Central memory CD8-positive, alpha-beta T cell (primary cell): Measurements from ENCODE around the gene SUMF1.

Source experiments
- ATAC-seq: fragments of 150-1000 bp; cut with Tn5 transposase; replicated peaks from 2 replicates; pipeline ENCODE4 v1.10.0; 2022; ENCODE audit warnings: mild to moderate bottlenecking, moderate FRiP score, moderate number of reproducible peaks; ENCODE audit not compliant: poor library complexity, severe bottlenecking; ENCODE audit errors: extremely low read depth
- DNase-seq, 2 donors: peaks; one replicate each; pipeline ENCODE4 v3.0.0; 2021; ENCODE audit warnings: low spot score in 2 of 2
- H3K27ac Mint-ChIP-seq: one replicate; pipeline ENCODE4 v1.8.0; 2022; ENCODE audit warnings: low read depth, mild to moderate bottlenecking, moderate library complexity, mixed read lengths
- H3K27me3 Mint-ChIP-seq: one replicate; pipeline ENCODE4 v1.8.0; 2022; ENCODE audit warnings: mixed read lengths
- H3K36me3 Mint-ChIP-seq: one replicate; pipeline ENCODE4 v1.8.0; 2022; ENCODE audit warnings: mild to moderate bottlenecking, moderate library complexity, mixed read lengths; ENCODE audit not compliant: insufficient read depth
- H3K4me1 Mint-ChIP-seq: one replicate; pipeline ENCODE4 v1.8.0; 2022; ENCODE audit warnings: mixed read lengths
- H3K4me3 Mint-ChIP-seq: one replicate; pipeline ENCODE4 v1.8.0; 2022; ENCODE audit warnings: mild to moderate bottlenecking, moderate library complexity, mixed read lengths
- H3K9me3 Mint-ChIP-seq: one replicate; pipeline ENCODE4 v1.8.0; 2022; ENCODE audit warnings: mixed read lengths

SUMF1 gene

GRCh38 chr3:4375911-4376310, 91.2 kb downstream of the SUMF1 start:
- H3K4me1 Mint-ChIP-seq: no peaks in the 10 kb centered on the region
- peaks cover 4% of the 10 kb centered on the region for H3K9me3 Mint-ChIP-seq
- H3K27ac Mint-ChIP-seq: no peak overlapping the region
- DNase-seq (no peak), ATAC-seq (no peak)
- no peak overlapping the region for H3K4me3 Mint-ChIP-seq
- no peaks in the 10 kb centered on the region for H3K27me3 Mint-ChIP-seq
- H3K36me3 Mint-ChIP-seq: peaks cover 13% of the 10 kb centered on the region

GRCh38 chr3:4373669-4374068, 93.4 kb downstream of the SUMF1 start:
- Mint-ChIP-seq H3K27ac (no peak overlapping the region), H3K4me3 (no peak overlapping the region), H3K27me3 (no peaks in the 10 kb centered on the region), H3K36me3 (peaks cover 13% of the 10 kb centered on the region), H3K4me1 (no peaks in the 10 kb centered on the region), H3K9me3 (peaks cover 4% of the 10 kb centered on the region)
- no peak for DNase-seq
- ATAC-seq: no peak

DNA sequence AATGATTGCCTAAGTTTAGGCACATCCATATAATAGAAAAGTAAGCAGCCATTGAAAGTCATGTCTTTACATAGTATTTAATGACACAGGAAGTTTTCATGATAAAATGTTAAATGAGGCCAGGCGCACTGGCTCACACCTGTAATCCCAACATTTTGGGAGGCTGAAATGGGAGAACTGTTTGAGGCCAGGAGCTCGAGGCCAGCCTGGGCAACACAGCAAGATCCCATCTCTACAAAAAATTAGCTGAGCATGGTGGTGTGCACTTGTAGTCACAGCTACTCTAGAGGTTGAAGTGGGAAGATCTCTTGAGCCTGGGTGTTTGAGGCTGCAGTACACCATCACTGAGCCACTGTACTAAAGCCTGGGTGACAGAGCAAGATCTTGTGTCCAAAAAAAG, 104.5 kb downstream of the SUMF1 start:
- no peak for DNase-seq
- Mint-ChIP-seq H3K9me3 (no peaks in the 10 kb centered on the region), H3K27me3 (no peaks in the 10 kb centered on the region), H3K4me3 (no peak overlapping the region), H3K4me1 (no peaks in the 10 kb centered on the region), H3K36me3 (peaks cover 3% of the 10 kb centered on the region), H3K27ac (no peak overlapping the region)
- ATAC-seq: no peak

DNA sequence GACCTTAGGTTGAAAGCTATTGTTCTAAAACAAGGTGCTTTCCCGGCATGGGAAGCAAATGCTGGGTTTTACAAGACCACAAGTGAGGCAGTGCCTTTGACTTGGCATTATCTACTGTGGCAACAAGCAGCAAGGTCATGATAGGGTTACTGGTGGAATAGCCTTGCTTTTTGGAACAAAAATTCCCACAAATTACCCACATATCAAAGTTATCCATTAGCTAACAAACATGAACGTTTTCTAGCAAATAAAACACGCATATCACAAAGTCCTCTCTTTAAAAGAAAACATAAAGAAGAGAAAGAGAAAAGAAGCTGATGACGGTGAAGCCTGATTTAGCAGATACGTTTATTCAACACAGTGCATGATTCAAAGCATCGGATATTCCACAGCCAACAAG, 106.3 kb downstream of the SUMF1 start:
- Mint-ChIP-seq H3K9me3 (no peaks in the 10 kb centered on the region), H3K4me1 (no peaks in the 10 kb centered on the region), H3K4me3 (no peak overlapping the region), H3K27me3 (no peaks in the 10 kb centered on the region), H3K27ac (no peak overlapping the region), H3K36me3 (peaks cover 3% of the 10 kb centered on the region)
- no peak for ATAC-seq
- DNase-seq: no peak

DNA sequence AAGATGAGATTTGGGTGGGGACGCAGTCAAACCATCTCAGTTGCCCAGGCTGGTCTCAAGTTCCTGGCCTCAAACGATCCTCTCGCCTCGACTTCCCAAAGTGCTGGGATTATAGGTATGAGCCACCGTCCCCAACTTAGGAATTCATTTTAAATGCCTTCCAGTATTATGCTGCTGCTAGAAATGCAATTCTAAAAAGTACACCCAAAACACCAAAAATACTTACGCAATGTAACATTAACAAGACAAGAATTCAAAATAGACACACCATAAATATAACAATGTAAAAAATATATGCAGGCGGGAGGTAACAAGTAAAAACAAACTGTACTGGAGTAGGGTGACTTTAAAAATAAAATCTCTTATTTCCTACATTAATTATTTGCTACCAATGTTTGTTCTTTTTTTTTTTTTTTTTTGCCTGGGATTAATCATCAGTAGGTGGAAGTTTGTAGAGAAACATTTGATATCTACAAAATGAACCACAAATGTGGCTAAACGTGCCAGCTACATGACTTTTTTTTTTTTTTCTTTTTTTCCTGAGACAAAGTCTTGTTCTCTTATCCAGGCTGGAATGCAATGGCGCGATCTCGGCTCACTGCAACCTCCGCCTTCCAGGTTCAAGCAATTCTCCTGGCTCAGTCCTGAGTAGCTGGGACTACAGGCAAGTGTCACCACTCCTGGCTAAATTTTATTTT, 107.1 kb downstream of the SUMF1 start:
- no peaks in the 10 kb centered on the region for H3K27me3 Mint-ChIP-seq
- H3K4me3 Mint-ChIP-seq: no peak overlapping the region
- no peak for ATAC-seq
- no peak for DNase-seq
- no peaks in the 10 kb centered on the region for H3K9me3 Mint-ChIP-seq
- H3K36me3 Mint-ChIP-seq: peaks cover 3% of the 10 kb centered on the region
- H3K27ac Mint-ChIP-seq: no peak overlapping the region
- H3K4me1 Mint-ChIP-seq: no peaks in the 10 kb centered on the region

DNA sequence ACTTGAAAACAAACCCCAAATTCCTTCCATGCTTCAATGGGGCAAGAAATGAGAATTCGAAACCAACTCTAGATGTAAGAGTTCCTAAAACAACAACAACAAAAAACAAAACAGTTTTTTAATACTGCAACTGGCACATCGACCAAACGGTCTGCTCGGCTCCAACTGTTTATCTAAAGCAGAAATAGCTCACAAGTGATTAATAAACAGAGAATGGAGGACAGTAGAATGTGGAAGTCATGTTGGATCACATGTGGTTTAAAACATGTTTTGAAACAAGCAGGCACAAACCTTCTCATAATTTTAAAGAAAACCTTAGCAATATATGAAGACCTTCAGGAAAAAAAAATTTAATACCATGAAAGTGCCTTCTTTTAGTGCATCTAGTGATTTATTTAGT, 108.8 kb downstream of the SUMF1 start:
- Mint-ChIP-seq H3K4me3 (no peak overlapping the region), H3K36me3 (peaks cover 3% of the 10 kb centered on the region), H3K27me3 (no peaks in the 10 kb centered on the region), H3K27ac (no peak overlapping the region), H3K9me3 (no peaks in the 10 kb centered on the region), H3K4me1 (no peaks in the 10 kb centered on the region)
- ATAC-seq (no peak), DNase-seq (no peak)

- peaks cover 7% of the 10 kb centered on the region for H3K4me1 Mint-ChIP-seq
- ATAC-seq (no peak), DNase-seq (no peak)
- no peaks in the 10 kb centered on the region for H3K27me3 Mint-ChIP-seq
- H3K9me3 Mint-ChIP-seq: no peaks in the 10 kb centered on the region
- peaks cover 5% of the 10 kb centered on the region for H3K36me3 Mint-ChIP-seq
- no peak overlapping the region for H3K27ac Mint-ChIP-seq
- H3K4me3 Mint-ChIP-seq: no peak overlapping the region
Observed at GRCh38 chr3:4356546-4357410, 110.3 kb downstream of the SUMF1 start.

GRCh38 chr3:4356220-4356540, 110.9 kb downstream of the SUMF1 start:
- Mint-ChIP-seq H3K27me3 (no peaks in the 10 kb centered on the region), H3K36me3 (peaks cover 8% of the 10 kb centered on the region), H3K9me3 (no peaks in the 10 kb centered on the region), H3K27ac (no peak overlapping the region), H3K4me3 (no peak overlapping the region), H3K4me1 (peaks cover 12% of the 10 kb centered on the region)
- DNase-seq: no peak
- no peak for ATAC-seq

DNA sequence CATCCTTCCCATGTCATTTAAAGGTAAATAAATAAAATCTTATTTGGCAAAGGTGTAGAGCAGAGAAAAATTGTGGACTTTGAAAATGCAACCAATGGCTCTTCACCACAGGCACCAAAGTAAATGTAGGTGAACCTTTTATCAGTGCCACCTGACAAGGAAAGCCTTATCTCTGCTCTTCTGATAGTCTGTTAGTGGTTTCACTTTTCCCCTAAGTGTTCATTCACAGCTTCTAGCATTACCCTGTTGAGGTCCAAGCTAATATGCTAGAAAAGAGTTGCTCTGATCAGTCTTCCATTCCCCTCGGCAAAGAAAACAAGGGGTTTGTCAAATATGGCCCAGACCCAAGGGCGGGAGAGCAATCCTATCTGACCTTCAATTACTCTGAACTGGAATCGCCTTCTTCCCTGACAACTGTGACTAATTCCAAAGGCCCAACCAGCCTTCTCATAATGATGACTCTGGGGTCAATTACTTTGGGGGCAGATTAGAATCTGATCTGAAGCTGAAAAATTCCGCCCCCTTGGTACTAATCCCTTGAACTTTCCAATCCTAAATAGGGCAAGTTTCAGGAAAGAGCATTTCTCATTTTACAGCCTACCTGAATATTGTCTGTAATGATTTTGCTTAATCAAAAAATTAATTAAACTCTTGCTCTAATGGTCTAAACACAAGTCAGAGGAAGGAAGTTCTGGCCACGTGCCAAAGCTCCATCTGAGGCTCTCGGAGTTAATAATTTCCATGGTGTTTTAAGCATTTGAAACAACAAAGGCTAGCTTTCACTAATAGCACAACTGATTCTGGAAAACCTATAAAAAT, 111.5 kb downstream of the SUMF1 start:
- DNase-seq: no peak

GRCh38 chr3:4351872-4352271, 115.2 kb downstream of the SUMF1 start:
- Mint-ChIP-seq H3K9me3 (no peaks in the 10 kb centered on the region), H3K36me3 (peaks cover 12% of the 10 kb centered on the region), H3K27ac (peak overlapping the region; percentile 61), H3K27me3 (no peaks in the 10 kb centered on the region), H3K4me3 (peak overlapping the region; percentile 82), H3K4me1 (peaks cover 19% of the 10 kb centered on the region)
- DNase-seq (no peak), ATAC-seq (no peak)

More for the DNA sequence above, 111.5 kb downstream of the SUMF1 start:
- Mint-ChIP-seq H3K9me3 (no peaks in the 10 kb centered on the region), H3K27ac (no peak overlapping the region), H3K36me3 (peaks cover 11% of the 10 kb centered on the region), H3K27me3 (no peaks in the 10 kb centered on the region), H3K4me3 (no peak overlapping the region), H3K4me1 (peaks cover 17% of the 10 kb centered on the region)
- no peak for ATAC-seq

DNA sequence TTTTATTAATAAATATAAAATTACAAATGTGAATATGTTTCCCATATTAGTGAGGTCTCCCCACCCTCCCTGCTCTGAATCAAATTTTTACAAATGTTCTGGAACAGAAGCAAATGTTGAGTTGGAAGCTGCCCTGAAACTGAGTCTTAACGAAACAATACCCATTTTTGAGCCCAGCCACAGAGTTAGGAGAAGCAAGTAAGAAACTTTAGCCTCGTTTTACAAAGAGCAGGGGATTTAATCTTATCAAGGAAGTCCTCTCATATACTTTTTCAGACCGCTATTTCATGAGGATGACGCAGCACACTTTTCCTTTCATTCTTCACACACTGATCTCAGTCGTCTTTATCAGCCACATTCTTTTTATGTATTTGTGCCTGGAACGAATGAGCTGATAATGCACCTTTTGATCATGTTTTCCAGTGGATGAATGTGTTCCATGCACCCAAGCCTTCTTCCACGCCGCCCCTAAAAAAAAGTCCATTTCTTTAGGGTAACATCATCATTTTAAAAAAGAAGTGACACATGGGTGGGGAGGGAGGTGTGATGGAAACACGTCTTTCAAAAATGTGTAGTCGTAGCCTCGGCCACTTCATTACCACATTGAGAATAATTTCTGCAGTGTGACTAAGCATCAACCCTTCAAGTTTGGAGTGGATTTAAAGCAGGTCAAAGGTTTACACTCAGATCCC, 115.8 kb downstream of the SUMF1 start:
- Mint-ChIP-seq H3K27ac (peak overlapping the region; percentile 61), H3K27me3 (no peaks in the 10 kb centered on the region)
- peak in 1 of 2 donors; percentile 18 for DNase-seq

DNA sequence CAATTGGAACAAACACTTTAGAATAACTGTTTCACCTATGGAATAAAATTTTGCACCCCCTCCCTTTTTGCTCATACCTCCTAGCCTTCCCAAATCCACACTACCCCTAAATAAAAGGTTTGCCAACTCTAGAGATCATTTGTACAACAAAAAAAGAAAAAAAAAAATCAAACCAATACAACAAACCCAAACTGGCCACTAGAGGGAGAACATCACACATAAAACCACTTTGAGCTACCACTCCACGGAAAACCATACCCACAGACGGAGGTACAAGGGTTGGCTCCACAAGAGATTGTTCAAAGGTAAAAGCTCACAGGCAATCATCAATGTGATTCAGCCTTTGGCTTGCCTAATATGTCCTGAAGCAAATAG, 116.3 kb downstream of the SUMF1 start:
- H3K36me3 Mint-ChIP-seq: peaks cover 12% of the 10 kb centered on the region
- peak overlapping the region; percentile 82 for H3K4me3 Mint-ChIP-seq
- no peaks in the 10 kb centered on the region for H3K27me3 Mint-ChIP-seq
- ATAC-seq (peak; percentile 80), DNase-seq (peak; percentile 20 to 37)
- H3K27ac Mint-ChIP-seq: peak overlapping the region; percentile 61
- H3K9me3 Mint-ChIP-seq: no peaks in the 10 kb centered on the region
- peaks cover 19% of the 10 kb centered on the region for H3K4me1 Mint-ChIP-seq

More for the DNA sequence above, 115.8 kb downstream of the SUMF1 start:
- peaks cover 19% of the 10 kb centered on the region for H3K4me1 Mint-ChIP-seq
- peaks cover 12% of the 10 kb centered on the region for H3K36me3 Mint-ChIP-seq
- H3K4me3 Mint-ChIP-seq: peak overlapping the region; percentile 82
- no peaks in the 10 kb centered on the region for H3K9me3 Mint-ChIP-seq
- ATAC-seq: peak; percentile 79
